SK-N-SH treated with all-trans-retinoic acid at 6 μM for 48 hours (cell line): ENCODE data around the gene DAAM2.

ENCODE experiments used
- ATAC-seq: fragments of 200-7000 bp; cut with Tn5 transposase; 3 replicates; pipeline ENCODE4 v1.9.1; 2020; ENCODE audit warnings: mild to moderate bottlenecking, moderate library complexity
- ARNTL ChIP-seq: fragments of 450-650 bp; formaldehyde crosslinking; IDR thresholded peaks from 2 replicates; pipeline ENCODE4 v1.5.0; 2020; ENCODE audit warnings: low read depth, mild to moderate bottlenecking, moderate library complexity, borderline replicate concordance
- BACH2 ChIP-seq: fragments of 250-450 bp; sonication (Bioruptor Pico); IDR thresholded peaks from 2 replicates; pipeline ENCODE4 v1.9.0; 2021; ENCODE audit warnings: mild to moderate bottlenecking, borderline replicate concordance
- CSDC2 ChIP-seq: fragments of 250-450 bp; sonication (Bioruptor Pico); IDR thresholded peaks from 2 replicates; pipeline ENCODE4 v1.5.0; 2020; ENCODE audit warnings: mild to moderate bottlenecking, moderate library complexity
- CSRNP3 ChIP-seq: fragments of 250-450 bp; sonication (Bioruptor Pico); IDR thresholded peaks from 2 replicates; pipeline ENCODE4 v1.5.1; 2021; ENCODE audit warnings: mild to moderate bottlenecking, moderate library complexity
- ESRRG ChIP-seq: fragments of 250-450 bp; sonication (Bioruptor Pico); IDR thresholded peaks from 2 replicates; pipeline ENCODE4 v1.6.1; 2021; ENCODE audit warnings: mild to moderate bottlenecking
- GLIS3 ChIP-seq: fragments of 250-450 bp; sonication (Bioruptor Pico); IDR thresholded peaks from 2 replicates; pipeline ENCODE4 v1.5.0; 2020; ENCODE audit warnings: mild to moderate bottlenecking, moderate library complexity
- ISL1 ChIP-seq: fragments of 250-450 bp; sonication (Bioruptor Pico); IDR thresholded peaks from 2 replicates; pipeline ENCODE4 v2.1.2; 2022; ENCODE audit warnings: mild to moderate bottlenecking, moderate library complexity
- OSR1 ChIP-seq: fragments of 250-450 bp; sonication (Bioruptor Pico); IDR thresholded peaks from 2 replicates; pipeline ENCODE4 v1.8.0; 2022; ENCODE audit warnings: moderate library complexity, mild to moderate bottlenecking, inconsistent platforms
- PPARA ChIP-seq: fragments of 250-450 bp; sonication (Bioruptor Pico); IDR thresholded peaks from 2 replicates; pipeline ENCODE4 v1.5.0; 2020; ENCODE audit warnings: mild to moderate bottlenecking, borderline replicate concordance
- RARB ChIP-seq: fragments of 250-450 bp; sonication (Bioruptor Pico); IDR thresholded peaks from 2 replicates; pipeline ENCODE4 v1.8.0; 2021; ENCODE audit warnings: mild to moderate bottlenecking, moderate library complexity
- SNAI2 ChIP-seq: fragments of 250-450 bp; sonication (Bioruptor Pico); IDR thresholded peaks from 2 replicates; pipeline ENCODE4 v1.5.0; 2020; ENCODE audit warnings: mild to moderate bottlenecking, moderate library complexity
- TCF4 ChIP-seq: fragments of 250-450 bp; sonication (Bioruptor Pico); IDR thresholded peaks from 2 replicates; pipeline ENCODE4 v1.8.0; 2021; ENCODE audit warnings: mild to moderate bottlenecking, moderate library complexity, borderline replicate concordance
- TOX ChIP-seq: fragments of 250-450 bp; sonication (Bioruptor Pico); IDR thresholded peaks from 2 replicates; pipeline ENCODE4 v1.8.0; 2021; ENCODE audit warnings: mild to moderate bottlenecking, moderate library complexity, borderline replicate concordance
- TSHZ2 ChIP-seq: fragments of 250-450 bp; sonication (Bioruptor Pico); IDR thresholded peaks from 2 replicates; pipeline ENCODE4 v1.5.0; 2020; ENCODE audit warnings: mild to moderate bottlenecking, moderate library complexity
- ZC3H10 ChIP-seq: fragments of 250-450 bp; sonication (Bioruptor Pico); IDR thresholded peaks from 2 replicates; pipeline ENCODE4 v1.5.1; 2021; ENCODE audit warnings: mild to moderate bottlenecking, moderate library complexity
- ZFP3 ChIP-seq: fragments of 250-450 bp; sonication (Bioruptor Pico); IDR thresholded peaks from 2 replicates; pipeline ENCODE4 v1.5.0; 2020; ENCODE audit warnings: mild to moderate bottlenecking, moderate library complexity
- ZFP30 ChIP-seq: fragments of 450-650 bp; formaldehyde crosslinking; IDR thresholded peaks from 2 replicates; pipeline ENCODE4 v1.5.0; 2022; ENCODE audit warnings: mild to moderate bottlenecking, moderate library complexity
- ZNF565 ChIP-seq: fragments of 450-650 bp; formaldehyde crosslinking; conservative IDR thresholded peaks from 2 replicates; pipeline ENCODE4 v1.5.0; 2020; ENCODE audit warnings: low read depth, mild to moderate bottlenecking, moderate library complexity
- ZNF70 ChIP-seq: fragments of 450-650 bp; formaldehyde crosslinking; IDR thresholded peaks from 2 replicates; pipeline ENCODE4 v1.5.0; 2020; ENCODE audit warnings: mild to moderate bottlenecking, moderate library complexity
- ZNF8 ChIP-seq: fragments of 450-650 bp; formaldehyde crosslinking; IDR thresholded peaks from 2 replicates; pipeline ENCODE4 v1.5.0; 2020; ENCODE audit warnings: mild to moderate bottlenecking, moderate library complexity
- TF ChIP-seq, protein P1 (sequence below): fragments of 250-450 bp; sonication (Bioruptor Pico); IDR thresholded peaks from 2 replicates; pipeline ENCODE4 v1.5.1; 2020; ENCODE audit warnings: low read depth, mild to moderate bottlenecking, moderate library complexity
- TF ChIP-seq, protein P2 (sequence below): fragments of 250-450 bp; sonication (Bioruptor Pico); IDR thresholded peaks from 2 replicates; pipeline ENCODE4 v1.8.0; 2020; ENCODE audit warnings: mild to moderate bottlenecking, moderate library complexity, borderline replicate concordance

DAAM2 gene

GRCh38 chr6:39876111-39876510 lies 83.9 kb downstream of the DAAM2 start:
- TF ChIP-seq SNAI2: no peak
- TF ChIP-seq BACH2: no peak
- no peak for TF ChIP-seq ZNF70
- no peak for TF ChIP-seq ZNF8 (CRISPR knock-in tag)
- no peak for TF ChIP-seq ZFP3 (CRISPR knock-in tag)
- TF ChIP-seq, protein P1, sequence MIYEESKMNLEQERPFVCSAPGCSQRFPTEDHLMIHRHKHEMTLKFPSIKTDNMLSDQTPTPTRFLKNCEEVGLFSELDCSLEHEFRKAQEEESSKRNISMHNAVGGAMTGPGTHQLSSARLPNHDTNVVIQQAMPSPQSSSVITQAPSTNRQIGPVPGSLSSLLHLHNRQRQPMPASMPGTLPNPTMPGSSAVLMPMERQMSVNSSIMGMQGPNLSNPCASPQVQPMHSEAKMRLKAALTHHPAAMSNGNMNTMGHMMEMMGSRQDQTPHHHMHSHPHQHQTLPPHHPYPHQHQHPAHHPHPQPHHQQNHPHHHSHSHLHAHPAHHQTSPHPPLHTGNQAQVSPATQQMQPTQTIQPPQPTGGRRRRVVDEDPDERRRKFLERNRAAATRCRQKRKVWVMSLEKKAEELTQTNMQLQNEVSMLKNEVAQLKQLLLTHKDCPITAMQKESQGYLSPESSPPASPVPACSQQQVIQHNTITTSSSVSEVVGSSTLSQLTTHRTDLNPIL (CRISPR knock-in tag): no peak
- no peak for TF ChIP-seq PPARA (CRISPR knock-in tag)
- no peak for TF ChIP-seq ISL1 (CRISPR knock-in tag)
- TF ChIP-seq CSRNP3 (CRISPR knock-in tag): no peak
- no peak for TF ChIP-seq ZFP30 (CRISPR knock-in tag)
- TF ChIP-seq ARNTL (CRISPR knock-in tag): no peak
- no peak for TF ChIP-seq TSHZ2 (CRISPR knock-in tag)
- TF ChIP-seq RARB: no peak
- no peak for TF ChIP-seq ZC3H10 (CRISPR knock-in tag)
- no peak for ATAC-seq

DNA sequence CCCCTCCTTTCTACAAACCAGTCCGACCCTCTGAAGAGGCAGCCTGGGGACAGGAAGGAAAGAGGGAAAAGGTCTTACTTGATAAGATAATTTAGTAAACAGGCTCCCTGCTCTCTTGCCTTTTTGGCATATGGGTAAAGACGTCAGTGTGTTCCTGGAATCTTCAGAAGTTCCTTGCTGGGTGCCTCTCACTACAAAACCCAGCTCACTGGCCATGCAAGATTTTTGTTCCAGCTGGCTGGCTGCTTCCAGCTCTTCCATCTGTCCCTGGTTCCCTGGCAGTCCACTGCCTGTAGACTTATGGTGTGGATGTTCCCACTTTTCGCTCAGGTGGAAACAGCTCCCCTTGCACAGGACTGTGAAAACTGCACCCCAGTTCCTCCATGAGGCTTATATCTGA lies 84.7 kb downstream of the DAAM2 start:
- TF ChIP-seq ZNF565 (CRISPR knock-in tag) (no peak), TCF4 (no peak), RARB (no peak), ZFP30 (CRISPR knock-in tag) (no peak), CSDC2 (CRISPR knock-in tag) (no peak), ZNF70 (no peak), TOX (CRISPR knock-in tag) (no peak), CSRNP3 (CRISPR knock-in tag) (no peak), PPARA (CRISPR knock-in tag) (no peak), SNAI2 (no peak), ZC3H10 (CRISPR knock-in tag) (no peak), BACH2 (no peak), ZNF8 (CRISPR knock-in tag) (no peak), ESRRG (CRISPR knock-in tag) (no peak), ARNTL (CRISPR knock-in tag) (no peak), GLIS3 (no peak)
- TF ChIP-seq, protein P2, sequence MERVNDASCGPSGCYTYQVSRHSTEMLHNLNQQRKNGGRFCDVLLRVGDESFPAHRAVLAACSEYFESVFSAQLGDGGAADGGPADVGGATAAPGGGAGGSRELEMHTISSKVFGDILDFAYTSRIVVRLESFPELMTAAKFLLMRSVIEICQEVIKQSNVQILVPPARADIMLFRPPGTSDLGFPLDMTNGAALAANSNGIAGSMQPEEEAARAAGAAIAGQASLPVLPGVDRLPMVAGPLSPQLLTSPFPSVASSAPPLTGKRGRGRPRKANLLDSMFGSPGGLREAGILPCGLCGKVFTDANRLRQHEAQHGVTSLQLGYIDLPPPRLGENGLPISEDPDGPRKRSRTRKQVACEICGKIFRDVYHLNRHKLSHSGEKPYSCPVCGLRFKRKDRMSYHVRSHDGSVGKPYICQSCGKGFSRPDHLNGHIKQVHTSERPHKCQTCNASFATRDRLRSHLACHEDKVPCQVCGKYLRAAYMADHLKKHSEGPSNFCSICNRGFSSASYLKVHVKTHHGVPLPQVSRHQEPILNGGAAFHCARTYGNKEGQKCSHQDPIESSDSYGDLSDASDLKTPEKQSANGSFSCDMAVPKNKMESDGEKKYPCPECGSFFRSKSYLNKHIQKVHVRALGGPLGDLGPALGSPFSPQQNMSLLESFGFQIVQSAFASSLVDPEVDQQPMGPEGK (CRISPR knock-in tag): no peak
- TF ChIP-seq, protein P1 (CRISPR knock-in tag): no peak

DNA sequence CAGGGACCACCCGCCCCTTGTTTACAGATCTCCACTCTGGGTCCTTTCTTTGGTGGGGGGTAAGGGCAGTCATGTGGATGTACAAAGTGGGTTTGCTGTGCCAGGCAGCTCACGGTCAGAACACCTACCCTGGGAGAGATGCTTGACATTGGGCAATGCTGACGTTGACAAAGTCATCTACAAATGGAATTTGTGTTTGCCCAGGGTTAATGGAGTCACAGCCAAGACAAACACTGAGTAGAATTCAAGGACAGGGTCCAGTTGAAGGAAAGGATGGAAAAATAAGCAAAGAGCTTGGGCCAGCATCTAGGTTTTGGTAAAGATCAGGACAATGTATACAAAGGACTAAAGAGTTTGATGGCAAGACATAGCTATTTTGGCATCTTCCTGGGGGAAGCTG lies 87.4 kb downstream of the DAAM2 start:
- no peak for ATAC-seq
- TF ChIP-seq ZNF70 (no peak), TOX (CRISPR knock-in tag) (no peak), ISL1 (CRISPR knock-in tag) (no peak), OSR1 (CRISPR knock-in tag) (no peak)

More for the DNA sequence above, 84.7 kb downstream of the DAAM2 start:
- no peak for ATAC-seq
